GM12875 (cell line): ENCODE measurements around the gene FRY.

ENCODE experiments used
- H3K4me3 ChIP-seq: one replicate; pipeline ENCODE4 v1.5.1; 2011; ENCODE audit warnings: low read depth, low read length, control low read depth
- TF ChIP-seq, protein P1 (sequence below): IDR thresholded peaks from 2 replicates; pipeline ENCODE4 v1.5.1; 2011; ENCODE audit warnings: low read depth, mild to moderate bottlenecking, control low read depth, inconsistent platforms, low read length, moderate library complexity, borderline replicate concordance; ENCODE audit not compliant: insufficient read depth

The FRY gene

DNA sequence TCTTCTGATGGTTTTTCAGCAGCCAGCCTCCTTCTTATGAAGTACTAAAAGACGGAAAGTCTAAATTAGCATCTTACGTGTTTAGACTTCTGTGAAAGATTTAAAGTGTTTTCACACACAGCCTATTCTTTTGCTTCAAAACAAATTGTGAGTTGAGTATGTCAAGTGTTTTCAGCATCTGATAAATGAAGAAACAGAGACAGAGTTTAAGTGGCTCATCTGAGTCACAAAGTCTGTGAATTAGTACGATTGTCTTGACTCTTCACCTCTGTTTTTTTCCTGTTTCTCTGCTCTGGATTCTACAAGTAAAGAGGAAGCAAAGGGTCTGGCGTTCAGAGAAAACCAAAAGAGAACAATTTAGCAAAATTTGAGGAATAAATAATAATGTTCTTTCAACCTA lies 116.4 kb downstream of the FRY start:
- no peak overlapping the region for H3K4me3 ChIP-seq
- TF ChIP-seq, protein P1, sequence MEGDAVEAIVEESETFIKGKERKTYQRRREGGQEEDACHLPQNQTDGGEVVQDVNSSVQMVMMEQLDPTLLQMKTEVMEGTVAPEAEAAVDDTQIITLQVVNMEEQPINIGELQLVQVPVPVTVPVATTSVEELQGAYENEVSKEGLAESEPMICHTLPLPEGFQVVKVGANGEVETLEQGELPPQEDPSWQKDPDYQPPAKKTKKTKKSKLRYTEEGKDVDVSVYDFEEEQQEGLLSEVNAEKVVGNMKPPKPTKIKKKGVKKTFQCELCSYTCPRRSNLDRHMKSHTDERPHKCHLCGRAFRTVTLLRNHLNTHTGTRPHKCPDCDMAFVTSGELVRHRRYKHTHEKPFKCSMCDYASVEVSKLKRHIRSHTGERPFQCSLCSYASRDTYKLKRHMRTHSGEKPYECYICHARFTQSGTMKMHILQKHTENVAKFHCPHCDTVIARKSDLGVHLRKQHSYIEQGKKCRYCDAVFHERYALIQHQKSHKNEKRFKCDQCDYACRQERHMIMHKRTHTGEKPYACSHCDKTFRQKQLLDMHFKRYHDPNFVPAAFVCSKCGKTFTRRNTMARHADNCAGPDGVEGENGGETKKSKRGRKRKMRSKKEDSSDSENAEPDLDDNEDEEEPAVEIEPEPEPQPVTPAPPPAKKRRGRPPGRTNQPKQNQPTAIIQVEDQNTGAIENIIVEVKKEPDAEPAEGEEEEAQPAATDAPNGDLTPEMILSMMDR, result no peak

DNA sequence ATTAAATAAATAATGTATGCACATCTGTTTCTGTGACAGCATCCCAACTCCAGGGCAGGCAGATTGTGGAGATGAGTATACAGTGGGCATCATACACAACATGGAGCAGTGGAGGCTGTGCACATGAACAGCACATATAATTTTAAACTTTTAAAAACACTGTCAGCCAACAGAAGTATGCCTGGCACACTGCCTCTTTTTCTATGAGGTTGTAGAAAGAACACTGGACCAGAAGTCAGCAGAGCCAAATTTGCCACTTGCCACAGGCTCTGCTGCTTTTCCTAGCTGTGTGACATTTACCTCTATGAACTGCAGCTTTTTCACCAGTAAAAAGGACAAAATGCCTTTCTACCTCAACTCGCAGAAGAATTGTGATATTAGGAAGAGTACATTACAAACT lies 118.7 kb downstream of the FRY start:
- no peak overlapping the region for H3K4me3 ChIP-seq
- TF ChIP-seq, protein P1, result no peak

DNA sequence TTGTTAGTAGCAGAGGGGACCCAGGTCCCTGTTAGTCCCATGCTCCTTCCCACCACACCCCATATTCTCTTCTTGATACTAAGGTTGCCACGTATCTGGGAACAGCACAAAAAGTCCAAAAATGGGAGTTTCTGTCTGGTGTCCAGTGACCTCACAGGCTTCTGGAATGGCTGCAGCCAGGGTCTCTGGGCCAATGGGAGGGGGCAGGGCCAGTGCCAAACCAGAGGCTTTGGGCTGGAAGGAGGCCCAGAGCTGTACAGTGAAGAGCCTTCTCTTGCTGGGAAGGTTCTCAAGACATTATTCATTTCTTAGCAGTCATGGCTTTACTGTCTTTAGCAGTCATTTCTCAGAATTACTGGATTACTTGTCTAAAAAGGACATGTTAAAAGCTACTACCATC lies 119.2 kb downstream of the FRY start:
- TF ChIP-seq, protein P1, result no peak
- no peak overlapping the region for H3K4me3 ChIP-seq

DNA sequence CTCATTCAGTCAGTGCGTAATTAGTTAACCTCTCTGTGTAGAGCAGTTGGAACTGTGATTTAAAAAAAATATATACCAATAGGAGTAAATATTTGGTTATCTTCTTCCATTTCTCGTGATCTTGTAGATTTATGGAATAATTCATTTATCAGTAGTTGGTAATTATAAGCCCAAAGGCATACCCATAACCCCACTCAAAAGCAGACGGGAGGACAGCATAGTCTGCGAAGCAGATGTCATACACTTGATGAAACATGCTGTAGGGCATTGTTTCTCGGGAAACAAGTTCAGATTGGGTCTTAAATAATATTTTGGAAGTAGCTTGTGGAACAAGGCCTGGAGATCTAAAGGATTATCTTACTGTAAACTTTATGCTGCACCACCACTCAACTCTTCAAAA lies 119.7 kb downstream of the FRY start:
- no peak overlapping the region for H3K4me3 ChIP-seq
- TF ChIP-seq, protein P1, result no peak

DNA sequence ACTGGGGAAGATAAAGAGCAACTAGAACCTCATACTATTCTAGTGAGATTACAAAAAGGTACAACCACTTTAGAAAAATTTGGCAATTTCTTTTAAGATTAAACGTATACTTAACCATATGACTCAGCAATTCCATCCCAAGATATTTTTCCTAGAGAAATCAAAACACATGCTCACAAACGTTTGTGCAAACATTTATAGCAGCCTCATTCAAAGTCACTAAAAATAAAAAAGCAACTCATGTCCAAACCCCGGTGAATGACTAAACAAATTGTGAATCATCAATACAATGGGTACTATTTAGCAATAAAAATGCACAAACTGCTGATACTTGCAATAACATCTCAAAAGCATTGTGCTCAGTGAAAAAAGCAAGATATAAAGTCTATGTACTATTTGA lies 121.5 kb downstream of the FRY start:
- no peak overlapping the region for H3K4me3 ChIP-seq
- TF ChIP-seq, protein P1, result no peak

DNA sequence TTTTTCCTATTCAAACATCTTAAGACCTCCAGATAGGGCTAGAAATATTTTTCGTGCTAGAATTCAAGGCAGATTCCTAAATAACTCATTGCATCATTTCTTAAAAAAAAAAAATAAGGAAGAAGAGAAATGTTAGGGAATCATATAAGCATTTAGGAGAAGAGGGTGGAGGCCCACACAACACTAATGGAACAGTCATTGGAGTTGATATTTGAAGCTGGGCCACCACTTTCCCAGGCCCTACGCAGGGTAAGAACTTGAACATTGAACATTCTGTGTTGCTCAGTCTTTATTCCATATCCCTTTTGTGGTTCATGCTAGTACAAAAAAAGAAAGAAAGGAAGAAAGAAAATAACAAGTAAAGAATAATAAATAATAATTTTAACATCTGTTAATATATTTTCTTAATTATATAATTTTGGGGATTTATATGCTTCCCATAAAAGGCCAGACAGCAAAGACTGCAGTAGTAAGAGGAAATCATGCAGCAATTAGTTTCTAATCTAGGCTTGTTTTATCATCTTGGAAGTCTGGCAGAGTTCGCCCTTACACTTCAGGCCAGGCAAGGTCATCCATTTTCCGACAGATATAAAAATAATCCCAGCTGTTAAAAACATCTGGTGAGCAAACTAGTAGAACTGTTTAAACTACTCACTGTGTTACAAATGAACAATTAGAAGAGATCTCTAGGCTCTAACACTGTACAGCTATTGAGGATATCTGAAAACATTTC lies 127.7 kb downstream of the FRY start:
- TF ChIP-seq, protein P1, result no peak
- no peak overlapping the region for H3K4me3 ChIP-seq

DNA sequence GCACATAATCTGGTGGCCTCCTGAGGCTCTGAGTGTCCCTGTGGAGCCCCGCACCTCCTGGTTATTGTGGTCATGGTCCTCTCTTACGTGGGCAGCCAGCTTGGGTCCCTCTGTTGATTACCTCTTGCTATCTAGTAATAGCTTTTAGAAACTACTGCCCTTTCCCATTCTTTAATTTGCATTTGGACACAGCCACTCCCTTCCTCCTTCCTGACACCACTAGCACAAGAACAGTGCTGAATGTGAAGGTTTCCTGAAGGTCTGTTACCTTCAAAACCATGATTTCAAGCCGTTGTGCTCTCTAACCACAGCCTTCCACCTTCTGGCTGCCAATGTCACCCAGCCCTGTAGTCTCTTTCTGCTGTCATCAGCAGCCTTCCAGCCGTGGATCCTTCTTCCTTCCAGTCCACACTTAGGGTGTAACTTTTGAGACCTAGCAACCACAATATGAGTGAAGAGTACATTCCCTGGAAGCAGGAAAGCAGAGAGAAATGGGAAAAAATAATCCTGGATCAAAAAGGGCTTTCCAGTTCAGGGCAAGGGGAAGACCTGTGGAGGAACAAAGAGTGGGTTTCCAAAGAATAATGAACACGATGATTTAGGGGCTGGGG lies 130.9 kb downstream of the FRY start:
- no peak overlapping the region for H3K4me3 ChIP-seq
- TF ChIP-seq, protein P1, result no peak
